GM18868 (cell line): ENCODE results near the gene HMGA1.

Experiments
- ATAC-seq: cut with Tn5 transposase; IDR thresholded peaks from one replicate; pipeline ENCODE4 v1.9.1; 2021; ENCODE audit warnings: mild to moderate bottlenecking, moderate library complexity; ENCODE audit not compliant: unreplicated experiment

Gene HMGA1

DNA sequence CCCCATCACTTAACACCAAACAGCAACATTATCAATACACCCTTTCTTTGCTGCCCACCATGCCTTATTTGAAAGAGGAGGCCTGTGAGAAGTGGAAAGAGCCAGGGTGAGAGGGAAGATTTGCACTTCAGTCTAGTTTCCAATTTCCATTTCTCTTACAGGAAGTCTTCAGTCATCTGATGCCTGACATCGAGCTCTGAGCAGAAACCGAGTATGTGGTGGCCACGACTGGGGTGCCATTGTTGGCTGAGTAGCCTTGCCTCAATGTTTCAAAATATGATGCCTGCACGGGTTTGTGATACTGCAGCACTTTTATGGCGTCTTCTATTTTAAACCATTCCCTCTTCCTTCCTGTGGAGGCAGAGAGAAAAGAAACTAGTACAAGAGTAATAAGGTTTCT, 51.9 kb downstream of the HMGA1 start:
- ATAC-seq = no peak

DNA sequence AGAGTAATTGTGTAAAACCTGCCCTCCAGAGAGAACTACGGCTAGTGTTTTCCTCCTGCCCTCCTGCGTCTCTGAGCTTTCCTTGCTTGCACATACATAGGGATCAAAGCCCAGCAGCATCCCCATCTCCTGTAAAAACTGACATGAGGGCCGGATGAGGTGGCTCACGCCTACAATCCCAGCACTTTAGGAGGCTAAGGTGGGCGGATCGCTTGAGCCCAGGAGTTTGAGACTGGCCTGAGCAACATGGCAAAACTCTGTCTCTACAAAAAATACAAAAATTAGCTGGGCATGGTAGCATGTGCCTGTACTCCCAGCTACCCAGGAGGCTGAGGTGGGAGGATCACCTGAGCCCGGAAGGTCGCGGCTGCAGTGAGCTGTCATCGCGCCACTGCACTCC, 52.5 kb downstream of the HMGA1 start:
- no peak for ATAC-seq

DNA sequence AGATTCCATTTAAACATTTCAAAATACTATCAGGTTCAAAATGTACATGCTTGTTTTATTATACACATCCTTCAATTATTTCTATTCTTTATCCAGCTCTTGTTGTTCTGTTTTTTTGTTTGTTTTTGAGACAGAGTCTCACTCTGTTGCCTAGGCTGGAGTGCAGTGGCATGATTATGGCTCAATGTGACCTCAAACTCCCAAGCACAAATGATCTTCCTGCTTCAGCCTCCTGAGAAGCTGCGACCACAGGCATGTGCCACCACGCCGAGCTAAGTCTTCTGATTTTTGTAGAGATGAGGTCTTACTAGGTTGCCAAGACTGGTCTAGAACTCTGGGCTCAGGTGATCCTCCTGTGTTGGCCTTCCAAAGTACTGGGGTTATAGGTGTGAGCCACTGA, 56.3 kb downstream of the HMGA1 start:
- no peak for ATAC-seq

GRCh38 chr6:34295721-34296120, 59.0 kb downstream of the HMGA1 start:
- ATAC-seq = peak; percentile 79
